ENCODE data around the gene TRAP1. TPM values are rescaled to one million over a fixed set of nuclear protein-coding genes. Genes with fewer than 3 reads are reported as not detected.

Gene TRAP1
- total RNA-seq, 1 experiment from 2014 or later: 274 TPM

DNA sequence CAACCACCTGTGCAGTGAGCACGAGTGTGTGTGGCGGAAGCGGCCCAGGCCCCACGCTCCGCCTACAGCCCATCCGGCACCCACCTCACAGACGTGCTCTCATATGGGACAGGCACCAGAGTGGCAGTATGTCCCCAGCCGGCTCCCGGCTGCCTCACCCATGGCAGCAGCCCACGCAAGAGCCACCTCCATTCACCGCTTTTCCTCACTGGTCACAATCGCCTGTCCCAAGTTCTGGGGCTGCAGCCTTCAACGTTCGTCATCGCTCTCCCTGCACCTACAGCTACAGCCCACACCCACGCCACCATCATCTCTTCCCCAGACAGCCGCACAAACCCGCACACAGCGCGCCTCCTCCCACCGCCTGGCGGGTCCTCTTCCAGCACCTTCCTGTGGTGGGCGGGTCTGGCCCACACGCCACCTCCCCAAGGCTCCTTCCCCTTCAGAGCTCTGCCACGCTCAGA lies 17.5 kb upstream of the TRAP1 start:
- Mint-ChIP-seq H3K4me3 (ENCODE audit: unreplicated experiment) (no peak overlapping the region), H3K27ac (ENCODE audit: low read depth, unreplicated experiment) (no peak overlapping the region), H3K36me3 (ENCODE audit: insufficient read depth, unreplicated experiment) (peaks cover 94% of the 10 kb centered on the region), H3K4me1 (ENCODE audit: insufficient read depth, unreplicated experiment) (no peaks in the 10 kb centered on the region), H3K27me3 (ENCODE audit: insufficient read depth, unreplicated experiment) (no peaks in the 10 kb centered on the region), H3K9me3 (ENCODE audit: unreplicated experiment) (no peaks in the 10 kb centered on the region)
- POLR2A ChIA-PET: interaction anchor here (0.6 to 1.2 kb wide), 3 partner anchors 9 to 442 kb away, joined by 3 to 5 read pairs (median 3); no protein-coding TSS in a partner anchor
- no peak for DNase-seq (ENCODE audit: unreplicated experiment)
- TF ChIP-seq, protein P1, sequence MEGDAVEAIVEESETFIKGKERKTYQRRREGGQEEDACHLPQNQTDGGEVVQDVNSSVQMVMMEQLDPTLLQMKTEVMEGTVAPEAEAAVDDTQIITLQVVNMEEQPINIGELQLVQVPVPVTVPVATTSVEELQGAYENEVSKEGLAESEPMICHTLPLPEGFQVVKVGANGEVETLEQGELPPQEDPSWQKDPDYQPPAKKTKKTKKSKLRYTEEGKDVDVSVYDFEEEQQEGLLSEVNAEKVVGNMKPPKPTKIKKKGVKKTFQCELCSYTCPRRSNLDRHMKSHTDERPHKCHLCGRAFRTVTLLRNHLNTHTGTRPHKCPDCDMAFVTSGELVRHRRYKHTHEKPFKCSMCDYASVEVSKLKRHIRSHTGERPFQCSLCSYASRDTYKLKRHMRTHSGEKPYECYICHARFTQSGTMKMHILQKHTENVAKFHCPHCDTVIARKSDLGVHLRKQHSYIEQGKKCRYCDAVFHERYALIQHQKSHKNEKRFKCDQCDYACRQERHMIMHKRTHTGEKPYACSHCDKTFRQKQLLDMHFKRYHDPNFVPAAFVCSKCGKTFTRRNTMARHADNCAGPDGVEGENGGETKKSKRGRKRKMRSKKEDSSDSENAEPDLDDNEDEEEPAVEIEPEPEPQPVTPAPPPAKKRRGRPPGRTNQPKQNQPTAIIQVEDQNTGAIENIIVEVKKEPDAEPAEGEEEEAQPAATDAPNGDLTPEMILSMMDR (IDR thresholded peaks at IDR 0.05; ENCODE audit: unreplicated experiment): no peak
- intact Hi-C loops (cut with micrococcal nuclease): no loop called here
- CTCF ChIA-PET: no interaction called here
- BruUV-seq (replicated peaks): no TSS peak

- CTCF ChIA-PET: no interaction called here
- DNase-seq (ENCODE audit: unreplicated experiment): no peak
- no peaks in the 10 kb centered on the region for H3K9me3 Mint-ChIP-seq (ENCODE audit: unreplicated experiment)
- peaks cover 88% of the 10 kb centered on the region for H3K36me3 Mint-ChIP-seq (ENCODE audit: insufficient read depth, unreplicated experiment)
- TF ChIP-seq, protein P1 (IDR thresholded peaks at IDR 0.05; ENCODE audit: unreplicated experiment): no peak
- no peaks in the 10 kb centered on the region for H3K27me3 Mint-ChIP-seq (ENCODE audit: insufficient read depth, unreplicated experiment)
- intact Hi-C loops (cut with micrococcal nuclease): no loop called here
- no TSS peak for BruUV-seq (replicated peaks)
- POLR2A ChIA-PET: interaction anchor here (0.6 to 1.2 kb wide), 4 partner anchors 10 to 443 kb away, joined by 3 to 5 read pairs (median 3); partner anchors contain the start of gene TRAP1
- no peak overlapping the region for H3K4me3 Mint-ChIP-seq (ENCODE audit: unreplicated experiment)
- H3K4me1 Mint-ChIP-seq (ENCODE audit: insufficient read depth, unreplicated experiment): no peaks in the 10 kb centered on the region
- no peak overlapping the region for H3K27ac Mint-ChIP-seq (ENCODE audit: low read depth, unreplicated experiment)
Measured at GRCh38 chr16:3734084-3734757, 16.9 kb upstream of the TRAP1 start.

DNA sequence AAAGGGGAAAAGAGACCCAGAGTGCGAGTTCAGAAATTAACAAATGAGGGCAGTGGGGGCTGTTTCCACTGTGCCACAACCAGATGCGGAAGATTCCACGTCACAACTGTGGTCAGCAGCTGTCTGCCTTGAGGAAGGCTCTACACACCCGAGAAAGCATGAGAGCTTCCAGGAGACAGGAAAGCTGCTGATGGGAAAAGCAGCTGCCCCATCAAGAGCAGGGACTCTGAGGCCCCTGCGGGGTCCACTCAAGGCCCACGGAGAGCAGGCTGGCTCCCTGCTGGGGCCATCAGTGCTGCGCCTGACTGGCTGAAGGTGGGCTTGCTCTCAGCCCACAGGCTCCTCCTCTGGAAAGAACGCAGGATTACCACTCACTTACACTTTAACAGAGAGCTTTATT lies 14.8 kb upstream of the TRAP1 start:
- H3K36me3 Mint-ChIP-seq (ENCODE audit: insufficient read depth, unreplicated experiment): peaks cover 82% of the 10 kb centered on the region
- no peaks in the 10 kb centered on the region for H3K9me3 Mint-ChIP-seq (ENCODE audit: unreplicated experiment)
- H3K4me3 Mint-ChIP-seq (ENCODE audit: unreplicated experiment): no peak overlapping the region
- ChIA-PET CTCF (no interaction called here), POLR2A (no interaction called here)
- BruUV-seq (replicated peaks): no TSS peak
- DNase-seq (ENCODE audit: unreplicated experiment): no peak
- TF ChIP-seq, protein P1 (IDR thresholded peaks at IDR 0.05; ENCODE audit: unreplicated experiment): no peak
- no peaks in the 10 kb centered on the region for H3K4me1 Mint-ChIP-seq (ENCODE audit: insufficient read depth, unreplicated experiment)
- no peak overlapping the region for H3K27ac Mint-ChIP-seq (ENCODE audit: low read depth, unreplicated experiment)
- H3K27me3 Mint-ChIP-seq (ENCODE audit: insufficient read depth, unreplicated experiment): no peaks in the 10 kb centered on the region
- intact Hi-C loops (cut with micrococcal nuclease): no loop called here

DNA sequence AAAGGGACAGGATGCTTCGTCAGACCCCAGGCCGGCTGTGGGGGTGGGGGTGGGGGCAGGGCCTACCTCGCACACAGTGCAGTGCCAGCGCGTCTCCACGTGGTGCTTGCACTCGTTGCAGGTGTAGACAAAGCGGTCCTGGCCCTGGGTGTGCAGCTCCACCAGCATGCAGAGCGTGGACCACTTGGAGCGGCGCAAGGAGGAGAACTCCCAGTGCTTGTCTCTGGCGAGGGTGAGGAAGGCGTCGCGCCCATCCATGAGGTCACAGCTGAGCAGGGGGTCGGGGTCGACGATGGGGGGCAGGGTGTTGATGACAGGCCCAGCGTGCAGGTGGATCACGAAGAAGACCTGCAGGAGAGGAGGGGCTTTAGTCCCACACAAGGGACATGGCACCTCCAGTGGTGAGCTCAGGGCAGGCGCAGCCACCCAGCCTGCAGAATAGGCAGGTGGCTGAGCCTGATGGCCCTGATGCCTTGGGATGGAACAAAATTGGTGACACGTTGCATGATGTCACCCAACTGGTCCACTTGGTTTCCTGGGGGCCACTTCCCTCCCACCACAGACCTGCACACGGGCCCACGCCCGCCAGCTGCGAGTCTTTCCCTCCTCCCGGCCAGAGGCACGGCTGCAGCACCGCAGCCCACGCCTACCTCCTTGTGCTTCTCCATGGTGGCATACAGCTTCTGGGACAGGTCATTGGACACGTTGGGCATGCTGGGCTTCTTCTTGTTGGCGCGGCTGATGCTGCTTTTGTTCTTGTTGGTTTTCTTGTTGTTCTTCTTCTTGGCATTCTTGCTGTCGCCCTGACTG lies 14.0 kb upstream of the TRAP1 start:
- no TSS peak for BruUV-seq (replicated peaks)
- H3K27me3 Mint-ChIP-seq (ENCODE audit: insufficient read depth, unreplicated experiment): no peaks in the 10 kb centered on the region
- TF ChIP-seq, protein P1 (IDR thresholded peaks at IDR 0.05; ENCODE audit: unreplicated experiment): no peak
- H3K4me1 Mint-ChIP-seq (ENCODE audit: insufficient read depth, unreplicated experiment): no peaks in the 10 kb centered on the region
- no peak overlapping the region for H3K4me3 Mint-ChIP-seq (ENCODE audit: unreplicated experiment)
- no peak overlapping the region for H3K27ac Mint-ChIP-seq (ENCODE audit: low read depth, unreplicated experiment)
- POLR2A ChIA-PET: interaction anchor here (1.0 kb wide), 1 partner anchor 14 kb away, joined by 3 read pairs; the partner anchor contains the start of gene TRAP1
- H3K9me3 Mint-ChIP-seq (ENCODE audit: unreplicated experiment): no peaks in the 10 kb centered on the region
- DNase-seq (ENCODE audit: unreplicated experiment): no peak
- intact Hi-C loops (cut with micrococcal nuclease): no loop called here
- CTCF ChIA-PET: interaction anchor here (0.6 kb wide), 2 partner anchors 168 to 201 kb away, joined by 3 read pairs; no protein-coding TSS in a partner anchor
- peaks cover 82% of the 10 kb centered on the region for H3K36me3 Mint-ChIP-seq (ENCODE audit: insufficient read depth, unreplicated experiment)

All from MCF 10A (cell line).